ENCODE data around the gene NFYA.
A peak's percentile ranks its signal among the peaks of the same experiment; 100 is the strongest.

The NFYA gene

DNA sequence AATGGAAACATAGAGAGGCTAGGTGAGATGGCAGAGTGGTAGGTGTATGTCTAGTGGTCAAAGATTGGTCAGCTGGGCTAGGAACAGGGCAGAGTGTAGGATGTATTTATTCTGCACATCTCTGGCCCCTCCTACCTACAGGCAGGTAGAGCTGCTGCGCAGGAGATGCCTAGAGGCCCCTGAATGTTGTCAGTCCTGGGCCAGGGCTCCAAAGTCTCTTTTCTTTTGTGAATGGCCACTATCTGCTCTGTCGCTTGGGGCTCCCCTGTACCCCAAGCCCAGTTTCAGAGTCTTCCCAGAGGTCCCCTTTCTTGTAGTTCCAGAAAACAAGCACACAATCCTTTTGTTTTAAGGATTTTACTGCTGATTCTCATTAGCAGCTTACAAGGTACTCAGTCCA lies 25.5 kb upstream of the NFYA start:
- DNase-seq (ENCODE audit: low spot score) = no peak

DNA sequence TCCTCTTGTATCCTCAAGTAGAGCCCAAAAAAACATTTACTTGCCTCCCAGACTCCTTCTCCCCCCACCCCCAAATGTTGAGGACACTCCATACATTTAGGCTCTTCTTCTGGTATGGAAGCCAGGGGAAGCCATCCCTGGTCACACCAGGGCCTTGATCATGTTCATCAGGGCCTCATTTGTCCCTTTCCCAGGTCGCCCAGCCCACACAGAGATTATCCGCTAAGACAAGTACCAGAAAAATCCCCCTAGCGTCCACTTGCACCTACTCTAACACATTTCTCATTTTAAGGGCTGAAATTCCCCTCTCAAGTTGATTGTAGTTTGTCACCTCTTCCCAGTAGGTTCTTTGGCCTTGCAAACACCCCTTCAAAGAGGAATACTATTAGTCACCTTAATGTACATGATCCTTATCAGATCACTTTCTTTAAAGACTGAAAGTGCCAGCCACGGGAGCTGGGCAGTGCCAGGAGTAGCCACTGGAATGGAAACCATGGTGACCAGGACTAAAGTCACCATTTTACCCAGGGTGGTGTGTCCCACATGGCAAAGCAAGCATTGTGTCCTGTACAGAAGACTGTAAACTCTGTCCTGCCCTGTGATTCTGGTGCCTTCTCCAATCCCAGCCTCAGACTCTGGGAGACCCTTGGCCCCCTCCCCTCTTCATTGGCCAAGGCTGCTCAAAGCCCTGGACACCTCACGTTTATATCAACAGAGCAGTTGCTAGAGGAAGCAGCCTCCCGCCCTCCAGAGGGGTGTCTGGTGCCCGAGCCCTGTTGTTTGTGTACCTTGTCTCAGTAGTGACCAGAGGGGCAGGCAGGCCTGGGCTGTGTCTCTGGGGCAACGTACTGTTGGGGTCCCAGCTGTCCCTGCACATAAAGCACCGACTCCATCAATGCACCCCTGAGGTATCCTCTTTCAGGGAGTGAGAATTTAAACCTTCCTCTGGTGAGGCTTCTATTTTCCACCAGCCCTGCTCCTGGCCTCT lies 24.7 kb upstream of the NFYA start:
- no peak for DNase-seq (ENCODE audit: low spot score)

DNA sequence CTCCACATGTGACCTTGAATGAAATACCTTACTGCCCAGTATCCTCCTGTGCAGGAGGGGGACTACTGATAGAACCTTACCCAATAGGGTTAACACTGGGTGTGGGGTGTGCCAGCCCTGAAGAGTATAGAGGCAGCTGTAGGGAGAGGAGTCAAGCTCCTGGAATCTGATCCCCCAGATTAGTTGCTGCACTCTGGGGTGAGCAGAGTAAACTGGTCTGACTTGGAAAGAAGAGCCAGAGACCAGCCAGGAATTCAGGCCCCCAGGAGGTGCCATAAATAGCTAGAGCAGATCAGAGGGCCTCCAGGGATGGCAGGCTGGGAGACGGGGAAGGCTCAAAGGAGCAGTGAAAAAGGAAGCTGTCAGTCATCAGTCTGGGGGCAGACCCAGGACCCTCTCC lies 23.3 kb upstream of the NFYA start:
- DNase-seq (ENCODE audit: low spot score) = no peak

DNA sequence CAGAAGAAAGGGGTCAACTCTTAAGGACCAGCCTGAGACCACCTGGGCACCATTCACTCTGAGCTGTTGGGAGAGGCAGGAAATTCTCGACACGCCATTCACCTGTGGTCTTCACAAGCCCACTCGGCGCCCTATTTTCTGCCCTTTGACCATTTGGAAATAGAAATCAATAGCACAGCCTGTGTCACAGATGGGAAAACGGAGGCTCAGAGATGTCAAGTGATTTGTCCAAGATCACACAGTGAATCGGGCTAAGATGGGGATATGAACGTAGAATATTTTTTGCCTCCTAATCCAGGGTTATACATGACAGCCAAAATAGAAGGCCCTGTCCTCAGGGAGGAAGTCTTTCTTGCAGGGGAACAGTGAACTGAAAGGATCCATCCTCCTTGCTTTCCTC lies 22.8 kb upstream of the NFYA start:
- DNase-seq (ENCODE audit: low spot score) = no peak

DNA sequence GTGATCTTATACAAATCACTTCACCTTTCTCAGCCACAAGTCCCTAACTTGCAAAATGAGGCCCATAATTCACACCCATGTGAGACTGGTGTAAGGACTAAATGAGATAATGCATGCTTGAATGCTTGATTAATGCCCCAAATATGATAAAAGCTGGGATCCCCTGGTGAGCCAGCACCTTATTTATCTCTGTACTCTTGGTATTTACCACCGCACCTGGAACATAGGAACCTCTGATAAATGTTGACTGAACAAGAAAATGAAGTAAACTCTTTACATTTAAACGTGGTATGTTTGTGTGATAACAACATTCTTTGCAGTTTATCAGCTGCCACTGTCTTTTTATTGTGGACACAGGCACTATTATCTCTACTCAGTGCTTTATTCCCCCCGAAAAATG lies 22.2 kb upstream of the NFYA start:
- no peak for DNase-seq (ENCODE audit: low spot score)

DNA sequence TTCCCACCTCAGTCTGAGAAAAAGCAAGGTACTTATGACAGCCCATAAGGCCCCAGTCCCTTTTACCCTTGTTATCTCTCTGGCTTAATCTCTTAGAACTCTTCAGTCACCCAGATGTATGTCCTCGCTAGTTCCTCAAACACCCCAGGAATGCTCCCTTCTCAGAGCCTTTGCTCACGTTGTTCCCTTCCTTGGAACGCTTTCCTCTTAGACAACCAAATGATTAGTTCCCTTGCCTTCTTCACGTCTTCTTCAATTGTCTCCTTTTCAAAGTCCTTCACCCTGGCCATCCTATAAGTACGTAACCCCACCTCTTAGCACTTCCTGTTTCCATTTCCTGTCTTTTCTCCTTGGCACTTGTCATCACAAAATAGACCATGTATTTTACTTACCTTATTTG lies 20.9 kb upstream of the NFYA start:
- DNase-seq (ENCODE audit: low spot score) = no peak

DNA sequence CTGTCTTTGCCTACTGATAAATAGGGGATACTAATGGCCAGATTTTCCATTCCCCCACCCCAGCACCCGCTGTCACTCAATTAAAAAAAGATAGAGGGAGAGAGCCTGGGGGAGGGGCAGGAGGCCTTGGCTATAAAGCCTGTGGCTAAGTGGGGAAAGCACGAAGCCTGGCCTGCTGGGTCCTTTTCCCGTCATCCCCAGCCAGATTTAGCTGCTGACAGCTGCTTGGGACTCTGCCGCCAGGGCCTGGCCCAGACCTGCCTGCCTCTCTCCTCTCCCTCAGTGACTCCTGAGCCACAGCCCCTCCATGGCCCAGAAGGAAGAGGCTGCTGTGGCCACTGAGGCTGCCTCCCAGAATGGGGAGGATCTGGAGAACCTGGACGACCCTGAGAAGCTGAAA lies 19.7 kb upstream of the NFYA start, which contains the start of gene APOBEC2:
Gene APOBEC2, plus strand, starts transcription at position 162 of the 400 bp plus-strand sequence. Its CDS starts 146 bp downstream, at position 308.
- DNase-seq (ENCODE audit: low spot score) = no peak

DNA sequence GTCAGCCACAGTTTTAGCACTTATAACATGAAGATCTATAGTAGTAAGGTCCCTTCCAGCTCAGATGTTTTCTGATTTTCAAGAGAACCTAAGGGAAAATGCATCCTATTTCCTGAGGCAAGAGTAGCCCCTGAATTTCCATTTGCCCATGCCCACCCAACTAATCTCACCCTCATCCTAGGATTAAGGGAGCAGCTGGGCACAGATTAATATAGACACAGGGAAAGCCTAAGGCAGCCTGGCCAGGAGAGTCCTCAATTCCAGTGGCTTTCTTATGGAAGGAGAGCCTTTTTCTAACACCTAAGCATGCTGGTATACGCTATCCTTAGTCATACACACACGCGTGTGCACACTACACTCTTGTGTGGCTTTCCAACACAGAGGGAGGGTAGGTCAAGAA lies 18.3 kb upstream of the NFYA start:
- DNase-seq (ENCODE audit: low spot score) = no peak

DNA sequence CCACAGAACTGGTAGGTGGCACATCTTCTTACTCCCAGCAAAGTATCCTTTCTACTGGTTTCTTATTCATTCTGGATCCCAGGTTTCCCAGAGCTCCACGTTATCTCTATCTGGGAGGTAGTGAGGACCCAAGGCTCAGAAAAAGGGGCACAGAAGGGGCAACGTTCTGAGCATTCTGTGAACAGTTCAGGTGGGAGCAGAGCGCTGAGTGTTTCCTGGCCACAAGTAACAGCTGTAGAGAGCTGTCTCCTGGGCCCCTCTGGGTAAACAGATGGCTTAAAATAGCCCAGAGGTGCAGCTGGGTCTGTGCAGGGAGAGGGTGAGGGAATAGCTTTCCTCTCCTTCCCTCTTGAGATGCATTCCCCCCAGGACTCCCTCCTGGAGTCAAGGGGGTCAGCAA lies 17.6 kb upstream of the NFYA start:
- no peak for DNase-seq (ENCODE audit: low spot score)

DNA sequence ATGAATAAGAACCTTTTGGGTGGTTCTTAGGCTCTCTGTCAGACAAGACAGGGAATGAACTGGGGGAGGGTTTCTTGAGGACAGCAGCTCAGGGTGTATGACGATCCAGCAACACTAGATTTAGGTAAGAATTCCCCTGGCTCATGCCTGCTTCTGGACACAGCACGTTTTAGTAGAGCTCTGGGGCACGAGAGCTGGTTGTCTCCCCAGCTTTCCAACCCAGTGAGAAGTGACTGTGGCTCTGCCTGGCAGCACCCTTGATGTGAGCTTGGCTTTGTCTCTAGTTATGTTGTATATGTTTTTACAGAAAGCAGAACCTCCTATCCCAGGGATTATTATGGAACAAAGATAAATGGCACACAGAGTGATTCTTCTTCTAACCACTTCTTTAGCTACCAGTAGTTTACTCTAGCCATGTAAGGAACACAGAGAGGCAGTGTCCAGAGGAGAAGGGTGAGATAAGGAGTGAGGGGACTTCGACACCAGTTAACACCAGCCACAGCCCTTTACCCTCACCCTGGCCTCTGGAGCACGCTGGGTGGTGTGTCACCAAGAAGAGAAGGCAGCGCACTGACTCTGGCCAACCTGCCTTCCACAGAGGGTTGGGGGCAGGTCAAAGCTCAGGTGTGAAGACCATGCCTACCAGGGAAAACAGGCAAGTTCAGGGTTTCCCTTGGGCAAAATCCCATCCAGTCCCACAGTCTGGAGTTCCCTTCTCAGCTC lies 15.8 kb upstream of the NFYA start:
- no peak for DNase-seq (ENCODE audit: low spot score)

DNA sequence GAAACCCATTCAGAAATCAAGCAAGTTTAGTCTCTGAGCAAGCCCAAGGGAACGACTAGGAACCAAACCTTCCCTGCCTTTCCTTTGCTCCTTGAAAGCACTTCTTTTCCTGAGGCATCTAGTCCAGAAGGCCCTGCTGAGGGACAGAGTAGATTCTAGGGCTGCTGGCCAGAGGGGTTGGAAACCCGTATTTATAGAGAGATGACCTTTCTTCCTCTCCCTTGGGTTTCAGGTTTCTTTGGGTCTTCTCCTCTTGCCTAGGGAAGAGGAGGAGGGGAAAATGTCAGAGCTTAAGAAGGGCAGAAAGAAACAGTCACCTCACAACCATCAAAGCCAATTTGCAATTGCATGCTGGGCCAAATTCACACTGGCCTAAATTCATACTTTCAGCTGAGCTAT lies 14.0 kb upstream of the NFYA start:
- DNase-seq (ENCODE audit: low spot score) = no peak

DNA sequence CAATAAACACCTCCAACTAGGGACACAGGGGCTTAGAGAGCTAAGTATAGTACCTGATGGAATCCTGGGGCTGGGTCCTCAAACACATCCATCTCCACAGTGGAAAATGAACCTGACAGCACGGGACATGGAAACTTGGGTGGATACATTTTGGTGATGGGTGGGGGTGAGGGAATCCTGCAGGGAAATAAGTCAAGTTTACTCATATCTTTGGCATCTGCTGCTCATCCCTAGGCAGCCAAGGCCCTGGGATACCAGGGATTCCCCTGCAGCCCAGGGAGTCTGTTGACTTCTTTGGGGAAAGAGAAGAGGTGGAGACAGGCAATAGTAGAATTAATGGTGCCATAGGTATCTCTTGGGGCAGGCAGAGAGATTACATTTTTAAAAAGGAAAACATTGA lies 13.2 kb upstream of the NFYA start:
- no peak for DNase-seq (ENCODE audit: low spot score)

DNA sequence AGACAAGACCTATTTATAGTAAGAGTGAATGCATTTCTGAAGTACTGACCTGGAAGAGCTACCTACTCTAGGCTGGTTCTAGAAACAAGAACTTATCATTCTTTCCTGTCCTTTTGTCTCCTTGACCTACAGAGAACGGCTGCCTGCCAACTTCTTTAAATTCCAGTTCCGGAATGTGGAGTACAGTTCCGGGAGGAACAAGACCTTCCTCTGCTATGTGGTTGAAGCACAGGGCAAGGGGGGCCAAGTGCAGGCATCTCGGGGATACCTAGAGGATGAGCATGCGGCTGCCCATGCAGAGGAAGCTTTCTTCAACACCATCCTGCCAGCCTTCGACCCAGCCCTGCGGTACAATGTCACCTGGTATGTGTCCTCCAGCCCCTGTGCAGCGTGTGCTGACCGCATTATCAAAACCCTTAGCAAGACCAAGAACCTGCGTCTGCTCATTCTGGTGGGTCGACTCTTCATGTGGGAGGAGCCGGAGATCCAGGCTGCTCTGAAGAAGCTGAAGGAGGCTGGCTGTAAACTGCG lies 11.5 kb upstream of the NFYA start:
- DNase-seq (ENCODE audit: low spot score) = no peak

DNA sequence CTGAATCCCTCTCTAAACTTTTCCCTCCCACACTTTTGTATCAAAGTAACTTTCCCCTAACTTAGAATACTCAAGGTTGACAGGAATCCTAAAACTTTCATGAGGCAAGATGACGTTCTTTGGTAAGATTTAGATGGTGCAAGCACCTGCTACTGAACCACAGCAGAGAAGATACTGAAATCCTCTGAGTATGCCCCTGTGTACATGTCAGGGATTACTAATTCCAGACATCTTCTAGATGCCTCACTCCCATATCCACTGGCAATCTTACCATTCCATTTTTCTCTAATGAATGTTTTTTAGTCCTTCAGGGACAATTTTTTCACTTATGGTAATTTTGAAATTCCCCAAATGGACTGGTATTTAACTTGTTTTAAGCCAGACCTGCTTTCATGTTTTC lies 10.7 kb upstream of the NFYA start:
- DNase-seq (ENCODE audit: low spot score) = no peak

DNA sequence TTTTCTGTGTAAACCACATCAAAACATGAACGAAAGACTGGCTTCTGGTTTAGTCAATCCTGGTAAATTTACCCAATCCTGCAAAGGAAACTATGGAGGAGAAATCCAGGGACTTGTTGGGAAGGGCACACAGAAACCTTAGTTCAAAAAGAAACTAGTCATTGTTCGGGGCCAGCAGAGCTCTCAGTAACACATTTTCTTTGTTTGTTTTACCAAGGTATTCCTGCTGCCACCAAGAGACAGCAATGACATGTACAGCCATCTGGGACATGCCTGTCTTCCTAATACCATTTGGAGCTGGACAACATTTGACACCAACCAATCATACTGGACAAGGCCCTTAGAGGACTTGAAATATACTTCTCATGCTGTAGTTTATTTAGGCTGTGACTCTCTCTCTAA lies 8.9 kb upstream of the NFYA start:
- no peak for DNase-seq (ENCODE audit: low spot score)

DNA sequence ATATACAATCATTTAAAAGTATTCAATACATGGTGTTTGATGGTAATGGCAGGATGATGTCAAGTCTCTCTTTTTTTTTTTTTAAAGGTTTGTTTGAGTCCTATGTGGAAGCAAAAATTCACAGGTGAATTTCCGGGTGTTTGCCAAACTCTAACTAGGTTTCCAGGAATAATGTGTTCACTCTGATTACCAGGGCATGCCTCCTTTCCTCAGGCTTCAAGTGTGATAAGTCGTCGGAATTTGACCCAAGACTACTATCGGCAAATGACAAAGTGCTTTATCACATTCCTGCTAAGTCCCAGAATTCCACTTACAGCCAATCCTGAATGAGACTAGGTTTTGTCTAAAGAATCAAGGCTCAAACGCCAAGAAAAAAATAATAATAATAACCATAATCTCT lies 7.9 kb upstream of the NFYA start:
- no peak for DNase-seq (ENCODE audit: low spot score)

DNA sequence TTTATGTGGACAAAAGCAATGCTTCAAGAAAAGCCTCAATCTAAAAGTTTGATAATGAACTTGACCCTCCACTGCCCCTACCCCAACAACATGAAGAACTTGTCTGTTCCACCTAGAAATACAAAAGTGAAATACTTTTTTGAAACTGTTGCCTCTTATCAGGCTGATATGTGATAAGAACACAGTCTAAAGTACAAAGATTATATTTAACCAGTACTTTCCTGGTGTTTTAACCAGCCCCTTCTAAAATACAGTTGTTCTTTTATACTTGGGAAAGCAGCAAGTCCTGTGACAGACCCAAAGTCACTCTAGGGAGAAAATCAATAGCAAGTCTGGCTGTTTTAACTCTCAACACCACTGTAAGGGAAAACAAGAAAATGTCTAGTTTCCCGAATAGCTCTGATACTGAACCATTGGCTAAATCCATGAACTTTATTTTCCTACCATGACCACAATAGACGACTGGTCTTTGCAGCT lies 7.2 kb upstream of the NFYA start:
- DNase-seq (ENCODE audit: low spot score) = no peak

DNA sequence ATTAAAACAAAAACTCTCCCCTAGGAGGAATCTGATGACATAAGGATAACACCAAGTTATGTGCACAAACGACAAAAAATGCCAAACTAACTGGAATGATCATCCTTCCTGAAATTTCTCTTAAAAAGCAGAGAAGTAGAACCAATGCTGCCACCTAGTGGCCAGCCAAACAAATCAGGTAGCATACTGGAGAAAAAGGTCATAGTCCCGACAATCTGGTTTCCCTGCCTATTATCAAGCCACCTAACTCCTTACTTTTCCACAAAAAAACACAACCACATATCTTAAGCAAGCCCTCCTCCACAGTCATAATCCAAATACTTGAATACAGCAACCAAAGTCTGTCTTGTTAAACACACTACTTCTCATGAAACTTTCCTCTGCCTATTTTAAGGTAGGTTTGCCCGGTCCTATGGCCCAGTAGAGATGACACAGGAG lies 5.9 kb upstream of the NFYA start:
- DNase-seq (ENCODE audit: low spot score) = peak; percentile 75

DNA sequence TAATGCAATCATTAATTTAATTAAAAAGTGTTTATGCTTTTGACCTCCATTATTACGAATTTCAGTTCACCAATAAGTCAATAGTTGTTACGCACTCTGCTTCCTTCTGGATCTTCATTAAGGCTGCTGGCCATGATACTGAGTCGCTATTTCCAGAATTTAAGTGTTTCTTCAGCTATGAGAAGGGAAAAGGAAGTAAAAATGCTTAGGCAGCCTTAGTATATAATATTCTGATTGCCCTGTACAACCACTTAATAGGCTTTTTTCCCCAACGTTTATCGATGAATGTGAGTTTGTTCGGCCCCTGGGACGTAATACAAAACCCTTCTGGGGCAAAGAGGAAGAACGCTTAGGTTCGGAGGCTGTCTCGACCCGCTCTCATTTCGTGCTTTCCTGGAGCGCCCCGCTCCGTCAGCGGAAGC lies 1.3 kb upstream of the NFYA start:
- no peak for DNase-seq (ENCODE audit: low spot score)

DNA sequence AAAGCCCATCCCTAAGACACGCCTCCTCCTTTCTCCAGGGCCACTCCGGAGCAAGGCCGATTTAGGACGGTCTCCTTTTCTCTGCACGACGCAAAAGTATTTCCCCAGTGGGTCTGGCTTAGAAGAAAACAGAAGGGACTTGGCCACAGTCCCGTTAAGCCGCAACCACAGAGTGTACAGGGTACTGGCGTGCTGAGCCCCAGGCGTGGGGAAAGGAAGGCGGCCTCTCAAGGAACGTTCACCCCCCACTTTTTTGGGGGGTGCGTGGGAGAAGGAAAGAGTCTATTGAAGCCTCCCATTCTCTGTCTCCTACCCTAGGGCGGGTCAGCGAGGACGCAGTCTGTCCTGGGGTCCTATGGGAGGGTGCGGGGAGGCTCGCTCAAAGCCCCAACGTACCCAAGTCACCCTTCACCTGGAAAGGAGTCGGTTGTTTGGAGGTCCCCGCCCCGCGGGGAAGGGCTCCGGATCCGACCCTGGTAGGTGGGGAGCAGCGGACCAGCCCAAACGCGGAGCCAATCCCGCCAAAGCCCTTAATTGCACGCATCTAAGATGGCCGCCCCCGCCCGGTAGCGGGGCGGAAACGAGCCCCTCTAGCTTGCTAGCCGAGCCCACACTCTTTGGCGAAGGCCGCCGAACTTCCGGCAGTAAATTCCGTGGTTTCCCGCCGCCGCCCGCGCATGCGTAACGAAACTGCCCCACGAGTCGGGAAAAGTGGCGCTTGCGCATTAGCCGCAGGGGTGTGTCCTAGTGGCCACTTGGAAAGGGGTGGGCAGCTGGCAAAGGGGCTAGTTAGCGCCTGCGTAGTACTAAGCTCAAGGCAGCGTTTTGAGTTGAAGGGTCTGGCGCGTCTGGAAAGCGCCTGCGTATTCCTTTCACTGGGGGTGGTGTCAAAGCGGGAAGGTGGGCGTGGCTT lies 595 bp upstream of the NFYA start, which contains the start of gene OARD1:
Gene OARD1, minus strand, starts transcription at position 434 of the 913 bp plus-strand sequence. CDS start 722 bp downstream, outside the sequence.
- peak; percentile 99 for DNase-seq (ENCODE audit: low spot score)

DNA sequence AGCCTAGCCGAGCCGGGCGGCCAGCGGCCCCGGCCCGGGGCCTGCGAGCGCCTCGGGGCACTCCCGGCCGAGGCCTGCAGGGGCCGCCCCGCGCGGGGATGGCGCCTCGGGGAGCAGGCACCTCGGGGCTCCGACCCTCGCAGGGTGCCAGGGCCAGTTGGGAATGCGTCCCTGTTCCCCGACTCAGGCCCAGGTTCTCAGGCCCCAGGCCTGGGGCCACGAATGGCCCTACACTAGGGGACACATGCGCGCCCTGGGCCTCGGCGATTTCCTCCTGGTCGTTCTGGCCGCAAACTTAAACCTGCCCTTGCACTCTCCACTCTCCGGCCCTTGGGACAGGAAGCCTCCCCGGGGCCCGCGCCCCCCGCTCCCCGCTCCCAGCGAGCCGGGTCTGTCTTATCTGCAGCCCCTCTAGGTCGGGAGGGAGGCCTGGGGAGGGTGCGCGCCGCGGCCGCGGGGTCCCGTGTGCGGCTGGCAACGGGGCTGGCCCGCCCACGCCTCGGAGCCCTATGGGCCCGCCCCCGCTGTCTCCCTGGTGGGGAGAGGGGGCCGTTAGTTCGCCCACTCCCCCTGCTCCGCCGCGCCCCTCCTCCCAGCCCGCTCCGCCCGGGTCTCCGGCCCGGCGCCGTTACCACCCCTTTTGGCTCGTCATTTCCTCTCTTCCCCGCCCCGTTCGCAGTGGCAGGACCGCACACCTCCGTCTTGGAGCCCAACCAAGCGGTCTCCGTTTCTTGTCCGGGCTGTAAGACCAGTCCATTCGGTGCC lies 611 bp downstream of the NFYA start:
- peak; percentile 69 for DNase-seq (ENCODE audit: low spot score)
